ENCODE measurements around the gene PDE1C. TPM values are rescaled to one million over a fixed set of nuclear protein-coding genes. Genes with fewer than 3 reads are reported as not detected.
A peak's percentile ranks its signal among the peaks of the same experiment; 100 is the strongest.
"Not testable (repeated sequence)": the region's sequence is repeated elsewhere in the genome, so short reads cannot be mapped to it uniquely, and the experiment has no call there.

PDE1C gene
- total and polyA plus RNA-seq, 2 donors (not counting 1 experiment from before 2014, with no cell fraction given): 16.6 to 27.6 TPM

DNA sequence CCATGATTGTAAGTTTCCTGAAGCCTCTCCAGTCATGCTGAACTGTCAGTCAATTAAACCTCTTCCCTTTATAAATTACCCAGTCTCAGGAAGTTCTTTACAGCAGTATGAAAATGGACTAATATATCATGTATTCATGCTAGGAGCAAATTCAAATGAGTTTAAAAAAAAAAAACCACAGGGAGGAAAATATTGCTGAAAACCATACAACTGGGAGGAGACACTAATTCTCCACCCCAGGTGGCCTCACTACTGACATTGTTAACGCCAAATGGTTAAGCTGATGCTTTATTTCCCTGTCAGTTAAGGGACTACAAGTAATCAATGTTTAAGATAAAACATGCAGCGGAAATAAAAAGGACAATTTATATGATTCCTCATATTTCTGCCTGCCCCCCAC, 55.1 kb downstream of the PDE1C start:
- no peaks in the 10 kb centered on the region for H3K4me1 ChIP-seq (ENCODE audit: control insufficient read depth, extremely low read depth, insufficient read depth, low read length)
- no peaks in the 10 kb centered on the region for H3K79me2 ChIP-seq (ENCODE audit: control insufficient read depth, insufficient read depth, low read length)
- no peak overlapping the region for H3K27ac ChIP-seq (ENCODE audit: insufficient read depth, low read length)
- H3K9me3 ChIP-seq (ENCODE audit: control insufficient read depth, insufficient read depth, low read depth, low read length): no peaks in the 10 kb centered on the region
- TF ChIP-seq, protein P1, sequence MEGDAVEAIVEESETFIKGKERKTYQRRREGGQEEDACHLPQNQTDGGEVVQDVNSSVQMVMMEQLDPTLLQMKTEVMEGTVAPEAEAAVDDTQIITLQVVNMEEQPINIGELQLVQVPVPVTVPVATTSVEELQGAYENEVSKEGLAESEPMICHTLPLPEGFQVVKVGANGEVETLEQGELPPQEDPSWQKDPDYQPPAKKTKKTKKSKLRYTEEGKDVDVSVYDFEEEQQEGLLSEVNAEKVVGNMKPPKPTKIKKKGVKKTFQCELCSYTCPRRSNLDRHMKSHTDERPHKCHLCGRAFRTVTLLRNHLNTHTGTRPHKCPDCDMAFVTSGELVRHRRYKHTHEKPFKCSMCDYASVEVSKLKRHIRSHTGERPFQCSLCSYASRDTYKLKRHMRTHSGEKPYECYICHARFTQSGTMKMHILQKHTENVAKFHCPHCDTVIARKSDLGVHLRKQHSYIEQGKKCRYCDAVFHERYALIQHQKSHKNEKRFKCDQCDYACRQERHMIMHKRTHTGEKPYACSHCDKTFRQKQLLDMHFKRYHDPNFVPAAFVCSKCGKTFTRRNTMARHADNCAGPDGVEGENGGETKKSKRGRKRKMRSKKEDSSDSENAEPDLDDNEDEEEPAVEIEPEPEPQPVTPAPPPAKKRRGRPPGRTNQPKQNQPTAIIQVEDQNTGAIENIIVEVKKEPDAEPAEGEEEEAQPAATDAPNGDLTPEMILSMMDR (conservative IDR thresholded peaks at IDR 0.05 in 1 of 2, IDR thresholded peaks at IDR 0.05 in 1 of 2; ENCODE audit: low read depth in 1 of 2, low read length in 2 of 2): no peak
- TF ChIP-seq EZH2 (IDR thresholded peaks at IDR 0.05; ENCODE audit: low read length, missing control alignments): no peak
- H3K36me3 ChIP-seq (ENCODE audit: control insufficient read depth, insufficient read depth, low read length): no peaks in the 10 kb centered on the region
- no peak overlapping the region for H3K4me3 ChIP-seq (replicated peaks in 1 of 4; ENCODE audit: control extremely low read depth in 1 of 4, insufficient read depth in 1 of 4, low read depth in 3 of 4, low read length in 4 of 4)
- DNase-seq (ENCODE audit: low read depth in 2 of 2): no peak
- no peak overlapping the region for H3K9ac ChIP-seq (ENCODE audit: insufficient read depth, low read length)
- no peak overlapping the region for H2AFZ ChIP-seq (ENCODE audit: low read length)
- no peaks in the 10 kb centered on the region for H4K20me1 ChIP-seq (ENCODE audit: control insufficient read depth, extremely low read depth, insufficient read depth, low read length)
- H3K4me2 ChIP-seq (ENCODE audit: extremely low read depth, insufficient read depth, low read length): no peak overlapping the region
- no peaks in the 10 kb centered on the region for H3K27me3 ChIP-seq (ENCODE audit: control insufficient read depth, insufficient read depth, low read length)

DNA sequence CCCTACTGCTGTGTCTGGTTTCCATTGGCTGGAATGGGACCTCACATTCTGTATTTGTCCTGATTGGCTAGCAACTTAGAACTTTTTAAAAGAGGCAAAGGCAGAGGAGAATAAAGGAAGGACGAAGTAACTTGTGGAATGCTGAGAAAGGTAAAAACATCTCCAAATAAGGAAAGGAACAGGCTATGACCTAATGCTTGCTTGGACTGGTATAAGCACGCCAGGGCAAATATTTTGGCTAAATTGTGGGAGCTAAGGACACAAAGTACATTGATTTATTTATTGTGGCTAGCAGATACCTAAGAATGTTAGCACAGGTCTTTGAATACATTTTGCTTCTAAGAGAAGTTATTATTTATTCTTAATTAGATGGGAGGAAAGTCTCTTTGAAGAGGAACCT, 56.7 kb downstream of the PDE1C start:
- H3K9ac ChIP-seq (ENCODE audit: insufficient read depth, low read length); H2AFZ ChIP-seq (ENCODE audit: low read length); H3K4me2 ChIP-seq (ENCODE audit: extremely low read depth, insufficient read depth, low read length); H3K27me3 ChIP-seq (ENCODE audit: control insufficient read depth, insufficient read depth, low read length); H3K27ac ChIP-seq (ENCODE audit: insufficient read depth, low read length); H3K9me3 ChIP-seq (ENCODE audit: control insufficient read depth, insufficient read depth, low read depth, low read length); H3K36me3 ChIP-seq (ENCODE audit: control insufficient read depth, insufficient read depth, low read length); H4K20me1 ChIP-seq (ENCODE audit: control insufficient read depth, extremely low read depth, insufficient read depth, low read length); H3K4me1 ChIP-seq (ENCODE audit: control insufficient read depth, extremely low read depth, insufficient read depth, low read length); H3K4me3 ChIP-seq (replicated peaks in 1 of 4; ENCODE audit: control extremely low read depth in 1 of 4, insufficient read depth in 1 of 4, low read depth in 3 of 4, low read length in 4 of 4); H3K79me2 ChIP-seq (ENCODE audit: control insufficient read depth, insufficient read depth, low read length): not testable (repeated sequence)
- peak in 1 of 2 donors; percentile 51 for DNase-seq (ENCODE audit: low read depth in 2 of 2)

DNA sequence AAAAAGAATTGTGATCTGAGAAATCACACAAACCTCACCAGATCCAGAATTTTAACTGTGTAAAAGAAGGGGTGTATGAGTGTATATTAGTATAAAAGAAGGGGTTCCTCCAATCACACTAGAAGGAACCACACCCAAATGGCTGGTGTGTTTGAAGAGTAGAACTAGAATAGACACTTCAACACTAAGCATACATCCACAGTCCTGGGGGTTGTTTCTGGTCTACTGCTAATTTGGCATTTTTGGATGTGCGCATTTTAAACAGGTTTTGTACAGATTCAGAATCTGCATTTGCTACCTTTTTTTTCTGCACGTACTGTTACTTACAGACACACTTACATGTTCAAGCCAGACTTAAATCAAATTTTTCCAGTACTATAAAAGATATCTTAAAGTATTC, 64.6 kb downstream of the PDE1C start:
- H3K9ac ChIP-seq (ENCODE audit: insufficient read depth, low read length): no peak overlapping the region
- H3K36me3 ChIP-seq (ENCODE audit: control insufficient read depth, insufficient read depth, low read length): no peaks in the 10 kb centered on the region
- no peak overlapping the region for H3K27ac ChIP-seq (ENCODE audit: insufficient read depth, low read length)
- no peaks in the 10 kb centered on the region for H3K4me1 ChIP-seq (ENCODE audit: control insufficient read depth, extremely low read depth, insufficient read depth, low read length)
- H2AFZ ChIP-seq (ENCODE audit: low read length): no peak overlapping the region
- TF ChIP-seq, protein P1 (conservative IDR thresholded peaks at IDR 0.05 in 1 of 2, IDR thresholded peaks at IDR 0.05 in 1 of 2; ENCODE audit: low read depth in 1 of 2, low read length in 2 of 2): no peak
- no peak for TF ChIP-seq EZH2 (IDR thresholded peaks at IDR 0.05; ENCODE audit: low read length, missing control alignments)
- no peak overlapping the region for H3K4me3 ChIP-seq (replicated peaks in 1 of 4; ENCODE audit: control extremely low read depth in 1 of 4, insufficient read depth in 1 of 4, low read depth in 3 of 4, low read length in 4 of 4)
- no peaks in the 10 kb centered on the region for H3K79me2 ChIP-seq (ENCODE audit: control insufficient read depth, insufficient read depth, low read length)
- no peaks in the 10 kb centered on the region for H3K27me3 ChIP-seq (ENCODE audit: control insufficient read depth, insufficient read depth, low read length)
- no peak for DNase-seq (ENCODE audit: low read depth in 2 of 2)
- no peaks in the 10 kb centered on the region for H4K20me1 ChIP-seq (ENCODE audit: control insufficient read depth, extremely low read depth, insufficient read depth, low read length)
- H3K4me2 ChIP-seq (ENCODE audit: extremely low read depth, insufficient read depth, low read length): no peak overlapping the region
- no peaks in the 10 kb centered on the region for H3K9me3 ChIP-seq (ENCODE audit: control insufficient read depth, insufficient read depth, low read depth, low read length)
